OCI-M2 (cell line): ENCODE results near the gene ARHGAP10.

Experiments used
- DNase-seq: peaks from one replicate; lab custom pipeline; 2025; ENCODE audit not compliant: unreplicated experiment; lab: John Stamatoyannopoulos, UW

ARHGAP10 gene

GRCh38 chr4:147823130-147823529, 91.2 kb downstream of the ARHGAP10 start:
- DNase-seq = no peak

DNA sequence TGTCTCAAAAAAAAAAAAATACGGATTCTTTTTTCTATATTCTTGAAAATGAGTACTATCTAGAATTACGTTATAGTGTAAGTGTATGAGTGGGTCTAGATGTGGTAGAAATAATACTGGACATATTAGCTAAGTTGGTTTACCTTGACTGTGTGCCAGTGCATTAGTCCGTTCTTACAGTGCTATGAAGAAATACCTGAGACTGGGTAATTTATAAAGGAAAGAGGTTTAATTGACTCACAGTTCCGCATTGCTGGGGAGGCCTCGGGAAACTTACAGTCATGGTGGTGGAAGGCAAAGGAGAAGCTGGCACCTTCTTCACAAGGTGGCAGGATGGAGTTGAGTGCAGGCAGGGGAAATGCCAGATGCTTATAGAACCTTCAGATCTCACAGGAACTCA, 92.4 kb downstream of the ARHGAP10 start:
- no peak for DNase-seq

- DNase-seq = no peak
Observed at GRCh38 chr4:147824884-147825283, 93.0 kb downstream of the ARHGAP10 start.

DNA sequence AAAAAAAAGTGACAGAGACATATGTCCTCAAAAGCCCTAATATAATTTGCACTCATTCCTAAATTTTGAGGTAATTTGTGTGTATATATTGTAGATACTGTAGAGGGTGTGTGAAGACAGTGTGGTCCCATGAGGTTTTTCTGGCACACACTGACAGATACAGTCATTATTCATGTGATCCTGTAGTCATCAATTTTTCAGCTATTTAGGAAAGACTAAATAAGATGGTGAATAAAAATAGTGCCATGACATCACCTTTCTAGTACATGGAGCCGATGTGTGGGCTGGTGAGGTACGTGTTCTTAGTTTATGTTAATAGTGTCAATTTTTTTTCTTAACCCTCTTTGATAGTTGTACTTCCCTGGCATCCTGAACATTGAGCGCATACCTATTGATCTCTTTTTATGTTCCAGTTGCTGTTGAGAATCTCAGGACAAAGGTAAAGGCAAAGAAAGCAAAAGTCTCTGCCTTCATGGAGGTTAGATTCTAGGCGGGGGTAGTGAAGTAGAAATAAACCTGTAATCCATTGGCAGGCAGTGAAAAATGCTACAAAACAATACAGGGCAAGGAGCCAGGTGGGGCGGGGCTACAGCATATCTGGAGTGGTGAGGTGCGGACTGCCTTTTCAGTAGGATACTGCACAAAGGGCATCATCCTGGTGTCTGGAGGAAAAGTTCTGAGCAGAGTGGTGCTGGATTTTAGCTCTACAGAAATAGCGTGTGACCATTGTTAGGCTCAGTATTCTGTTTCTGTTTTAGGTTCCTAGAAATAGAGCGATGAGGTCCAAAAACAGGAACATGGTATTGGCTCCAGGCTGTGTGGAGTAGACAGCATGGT, 93.8 kb downstream of the ARHGAP10 start:
- DNase-seq = no peak

GRCh38 chr4:147826288-147826646, 94.4 kb downstream of the ARHGAP10 start:
- no peak for DNase-seq

- no peak for DNase-seq
Observed at GRCh38 chr4:147828331-147828905, 96.5 kb downstream of the ARHGAP10 start.

GRCh38 chr4:147829401-147830101, 97.7 kb downstream of the ARHGAP10 start:
- no peak for DNase-seq

DNA sequence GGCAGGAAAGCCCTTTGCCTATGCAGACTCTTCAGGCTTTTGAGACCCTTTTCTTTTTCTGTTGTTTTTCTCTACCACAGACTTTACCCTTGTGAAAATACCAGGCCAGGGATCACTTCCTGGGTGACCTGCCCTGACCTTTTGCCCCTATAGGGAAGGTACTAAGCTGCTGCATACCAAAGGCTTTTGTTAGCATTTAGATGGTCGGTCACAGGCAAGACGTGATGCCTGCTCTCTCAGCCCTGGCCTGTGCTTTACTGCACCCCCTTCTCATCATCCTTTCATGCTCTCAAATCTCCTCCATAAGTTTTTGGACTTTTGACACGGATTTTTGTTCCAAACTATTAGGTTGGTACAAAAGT, 98.2 kb downstream of the ARHGAP10 start:
- DNase-seq = no peak

- no peak for DNase-seq
Observed at GRCh38 chr4:147830987-147831386, 99.1 kb downstream of the ARHGAP10 start.

DNA sequence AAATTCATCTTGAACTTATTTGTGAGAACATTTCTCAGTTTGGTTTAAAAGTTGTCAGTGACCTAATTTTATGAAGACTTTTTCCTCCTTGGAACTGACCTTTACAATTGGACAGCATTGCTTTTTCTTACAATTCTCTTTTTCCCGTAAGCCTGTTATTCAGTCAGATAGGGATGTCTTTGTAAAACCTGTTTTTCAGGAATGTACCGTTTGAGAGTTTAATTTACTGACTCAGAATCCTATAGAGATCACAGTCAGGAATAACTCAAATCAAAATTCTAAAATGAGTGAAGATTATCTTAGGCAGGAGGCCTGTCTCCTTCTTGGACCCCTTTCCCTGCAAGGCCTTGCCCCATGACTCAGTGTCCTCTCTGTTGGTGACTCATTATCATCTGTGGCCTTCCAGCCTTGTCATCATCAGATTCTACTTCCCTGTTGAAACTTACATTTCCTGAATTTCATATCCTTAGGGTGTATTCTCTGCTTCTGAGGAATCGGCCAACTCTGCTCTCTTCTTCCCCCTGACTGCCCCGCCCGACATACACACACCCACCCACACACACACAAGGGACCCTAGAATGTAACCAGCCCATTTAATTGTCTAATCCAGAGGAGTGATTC, 99.8 kb downstream of the ARHGAP10 start:
- DNase-seq = no peak

DNA sequence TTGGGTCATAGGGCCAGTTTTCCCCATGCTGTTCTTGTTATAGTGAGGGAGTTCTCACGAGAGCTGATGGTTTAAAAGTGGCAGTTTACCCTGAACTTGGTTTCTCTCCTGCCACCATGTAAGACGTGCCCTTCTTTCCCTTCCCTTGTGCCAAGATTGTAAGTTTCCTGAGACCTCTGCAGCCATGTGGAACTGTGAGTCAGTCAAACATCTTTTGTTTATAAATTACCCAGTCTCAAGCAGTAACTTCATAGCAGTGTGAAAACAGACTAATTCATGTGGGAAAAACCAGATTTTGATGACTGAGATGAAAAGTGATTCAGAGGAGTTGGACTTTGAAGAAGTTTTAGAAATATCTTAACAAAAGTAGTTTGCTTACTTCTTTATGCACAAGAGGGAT, 101.4 kb downstream of the ARHGAP10 start:
- no peak for DNase-seq

DNA sequence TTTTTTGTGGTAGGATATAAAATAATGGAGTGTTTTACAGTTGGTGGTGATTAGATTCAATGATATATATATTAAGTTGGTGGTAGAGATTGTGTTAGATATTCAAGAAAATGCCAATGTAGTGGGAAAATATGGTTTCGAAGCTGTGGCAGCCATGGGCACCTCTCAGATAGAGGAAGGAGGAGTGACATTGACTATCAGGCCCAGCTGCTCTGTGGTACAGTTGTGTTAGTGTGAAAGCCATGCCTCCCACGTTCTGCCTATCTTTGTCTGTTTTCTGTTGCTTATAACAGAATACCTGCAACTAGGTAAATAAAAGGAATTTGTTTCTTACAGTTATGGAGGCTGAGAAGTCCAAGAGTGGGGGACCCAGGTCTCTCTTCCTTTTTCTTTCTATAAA, 101.9 kb downstream of the ARHGAP10 start:
- DNase-seq = no peak

- DNase-seq = no peak
Observed at GRCh38 chr4:147834480-147834879, 102.6 kb downstream of the ARHGAP10 start.

DNA sequence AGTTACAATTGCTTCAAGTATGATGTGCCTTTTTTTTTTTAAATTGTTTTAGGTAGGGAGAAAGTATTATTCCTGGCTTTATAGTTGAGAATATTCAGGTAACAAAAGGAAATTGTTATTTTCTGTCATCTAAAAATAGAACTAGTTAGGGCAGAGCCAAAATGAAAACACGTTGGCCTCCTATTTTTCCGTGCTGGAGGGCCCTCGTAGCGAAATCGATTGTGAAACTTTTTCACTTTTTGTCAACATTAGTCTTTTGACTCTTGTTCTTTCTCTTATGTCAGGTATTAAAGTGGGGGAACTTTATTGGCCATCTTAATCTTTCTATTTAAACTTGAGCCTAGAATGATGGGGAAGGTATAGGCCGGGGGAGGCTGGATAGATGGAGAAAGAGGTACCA, 104.9 kb downstream of the ARHGAP10 start:
- no peak for DNase-seq

DNA sequence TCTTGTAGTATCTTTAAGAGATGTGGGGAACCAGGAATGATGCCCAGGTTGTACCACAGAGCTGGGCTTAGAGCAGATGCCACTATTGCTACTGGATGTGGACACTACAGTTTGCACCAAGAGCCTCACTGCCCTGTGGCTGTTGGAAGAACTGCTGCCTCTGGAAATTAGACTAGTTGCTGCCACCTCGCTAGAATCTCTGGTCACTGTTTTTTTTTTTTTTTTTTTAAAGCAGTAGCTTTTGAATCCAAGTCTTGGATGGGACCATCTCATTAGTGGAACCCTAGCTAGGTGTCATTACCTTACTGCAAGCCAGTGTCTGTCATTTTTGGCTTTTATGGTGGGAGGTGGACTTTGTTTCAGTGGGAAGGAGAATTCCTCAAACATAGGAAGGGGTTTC, 105.5 kb downstream of the ARHGAP10 start:
- DNase-seq = no peak

DNA sequence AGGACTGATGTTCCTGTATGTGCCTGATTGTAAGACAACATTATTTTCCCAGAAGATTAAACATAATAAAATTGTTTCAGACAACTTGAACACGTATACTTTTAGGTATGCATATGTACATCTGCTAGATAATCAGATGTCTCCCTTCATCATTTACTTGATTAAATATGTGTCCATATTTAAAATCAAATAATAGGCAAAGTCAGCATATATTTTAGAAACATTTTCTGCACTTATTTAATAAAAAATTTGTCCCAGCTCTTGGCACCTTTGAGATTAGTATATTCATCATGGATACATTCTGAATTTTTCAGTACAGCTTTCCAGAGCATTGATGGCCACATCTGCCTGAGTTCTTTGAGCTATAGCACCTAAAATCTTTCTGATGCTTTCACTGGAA, 106.0 kb downstream of the ARHGAP10 start:
- no peak for DNase-seq

- DNase-seq = no peak
Observed at GRCh38 chr4:147839200-147839599, 107.3 kb downstream of the ARHGAP10 start.

GRCh38 chr4:147839663-147840062, 107.8 kb downstream of the ARHGAP10 start:
- no peak for DNase-seq

DNA sequence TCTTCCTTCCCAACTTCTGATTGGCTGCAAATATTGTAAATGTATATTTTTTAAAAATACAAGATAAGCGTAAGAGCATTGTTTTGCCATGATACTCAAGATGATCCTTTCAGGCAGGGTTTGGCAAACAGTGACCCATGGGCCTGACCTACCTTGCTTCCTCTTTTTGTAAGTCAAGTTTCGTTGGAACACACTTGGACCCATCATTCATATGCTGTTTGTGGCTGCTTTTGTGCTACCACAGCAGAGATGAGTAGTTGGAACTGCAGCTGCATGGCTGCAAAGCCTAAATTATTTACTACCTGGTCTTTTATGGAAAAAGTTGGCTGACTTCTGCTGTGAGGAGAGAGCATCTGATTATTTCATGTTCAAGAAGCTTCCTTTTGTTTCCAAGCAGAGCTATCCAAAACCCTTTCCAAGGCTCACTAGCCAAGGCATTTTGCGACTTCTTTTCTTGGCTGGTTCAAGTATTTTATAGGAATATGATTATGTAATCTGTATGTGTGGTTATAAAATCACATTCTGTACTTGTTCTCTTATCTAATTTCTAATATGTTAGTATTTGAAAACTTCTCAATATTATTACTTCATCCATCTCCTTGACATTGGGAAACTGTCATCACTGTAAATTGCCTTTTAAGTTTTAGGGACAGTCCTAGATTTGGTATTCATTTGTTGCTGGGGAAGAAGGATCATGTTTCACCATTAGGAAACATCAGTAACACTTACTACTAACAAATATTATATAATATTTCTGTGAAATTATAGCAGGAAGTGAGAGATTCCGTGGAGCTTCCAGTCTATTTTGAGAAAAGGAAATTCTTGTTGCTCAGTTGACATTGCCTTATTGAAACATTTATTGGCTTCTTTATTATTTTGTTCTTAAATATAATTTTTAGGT, 109.2 kb downstream of the ARHGAP10 start:
- DNase-seq = no peak

DNA sequence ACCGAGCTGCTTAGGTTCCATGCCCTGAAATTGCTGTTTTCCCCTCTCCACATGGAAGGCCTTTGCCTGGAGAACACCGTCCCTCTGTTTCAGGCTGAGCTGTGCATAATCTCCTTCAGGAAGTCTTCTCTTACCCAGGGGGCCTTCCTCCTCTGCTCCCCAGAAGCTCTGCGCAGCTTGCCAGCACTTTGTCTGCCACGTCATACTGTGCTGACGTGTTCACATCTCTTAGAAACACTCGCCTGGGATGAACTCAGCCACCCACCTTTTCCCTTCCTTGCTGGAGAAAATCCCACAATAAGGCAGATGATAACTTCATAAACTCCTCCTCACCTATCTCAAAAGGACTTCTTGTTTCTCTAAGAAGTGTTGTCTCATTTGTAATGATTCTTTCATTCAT, 110.7 kb downstream of the ARHGAP10 start:
- no peak for DNase-seq

DNA sequence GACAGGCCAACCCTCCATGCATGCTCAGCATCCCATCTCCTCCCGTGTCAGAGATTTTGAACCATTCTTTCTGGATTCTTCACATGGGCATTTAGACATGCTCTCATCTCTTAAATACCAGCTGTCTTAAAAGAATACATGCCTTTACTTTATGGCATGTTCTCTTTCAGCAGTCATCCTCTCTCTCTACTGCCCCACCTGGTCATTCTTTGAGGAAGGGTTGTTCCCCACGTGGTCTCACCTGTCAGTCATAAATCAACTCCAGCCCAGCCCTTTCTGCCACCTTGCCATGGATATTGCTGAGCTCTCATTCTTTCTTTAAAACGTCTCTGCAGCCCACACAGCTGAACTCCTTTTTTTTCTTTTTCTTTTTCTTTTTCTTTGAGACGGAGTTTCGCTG, 111.3 kb downstream of the ARHGAP10 start:
- DNase-seq = no peak
